HL-60/S4 (cell line): ENCODE measurements around the gene PPP2R2D.

Experiments
- in situ Hi-C: fragments of 300-500 bp; cut with MboI; formaldehyde crosslinking; loops from 2 replicates; pipeline ENCODE4 v1.14.3; 2022; ENCODE audit warnings: low sequenced_read_pairs

Gene PPP2R2D

GRCh38 chr10:131900350-131901152 is at the start of gene PPP2R2D:
TSS of gene PPP2R2D (plus strand) at chr10:131901008. CDS start at chr10:131901149, 141 bp downstream.
- in situ Hi-C loops = no loop called here

DNA sequence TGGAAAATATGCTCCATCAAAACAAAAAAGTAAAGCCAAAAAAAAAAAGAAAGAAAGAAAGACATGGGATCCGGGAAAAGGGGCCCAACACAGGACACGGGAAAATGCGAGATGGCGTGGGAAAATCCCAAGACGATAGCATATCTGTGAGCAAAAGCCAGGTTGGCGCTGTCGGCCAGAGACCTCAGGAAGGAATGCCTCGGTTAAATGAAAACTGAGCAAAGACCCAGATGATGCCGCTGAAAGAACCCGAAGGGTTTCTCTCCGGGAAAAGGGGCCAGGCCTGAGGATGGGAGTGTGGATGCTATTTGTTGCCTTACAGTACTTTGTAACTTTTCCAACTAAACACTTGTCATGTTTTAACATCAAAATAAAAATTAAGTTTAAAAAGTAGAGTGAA is 49.5 kb upstream of the PPP2R2D start:
- in situ Hi-C loops = no loop called here

DNA sequence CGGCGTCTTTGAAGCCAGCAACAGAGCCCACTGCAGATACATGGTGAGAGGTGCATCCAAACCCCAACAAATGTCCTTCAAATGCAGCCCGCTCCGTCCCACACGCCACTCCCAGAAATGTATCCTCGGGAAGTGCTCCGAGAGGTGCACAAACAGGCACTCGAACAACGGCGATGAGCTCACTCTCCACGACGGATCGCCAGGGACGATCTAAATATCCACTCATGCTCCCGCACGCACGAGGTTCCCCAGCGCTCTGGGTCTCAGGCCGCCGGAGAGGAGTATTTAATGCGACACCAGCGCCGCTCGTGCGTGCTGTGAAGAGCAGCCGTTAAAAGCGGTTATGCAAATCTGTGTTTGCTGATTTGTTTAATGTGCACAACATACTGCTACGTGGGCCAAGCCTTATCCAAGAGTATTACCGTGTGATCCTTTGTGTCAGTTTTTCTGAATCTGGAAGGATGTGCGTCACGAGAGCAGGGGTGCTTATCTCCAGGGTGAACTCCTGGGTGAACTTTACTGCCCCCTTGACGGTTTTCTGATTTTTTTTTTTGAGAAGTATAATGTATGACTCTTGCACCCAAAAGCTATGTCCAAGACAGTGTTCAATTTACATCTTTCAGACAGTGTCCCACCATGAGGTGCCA is 48.5 kb upstream of the PPP2R2D start:
- in situ Hi-C loops = no loop called here

DNA sequence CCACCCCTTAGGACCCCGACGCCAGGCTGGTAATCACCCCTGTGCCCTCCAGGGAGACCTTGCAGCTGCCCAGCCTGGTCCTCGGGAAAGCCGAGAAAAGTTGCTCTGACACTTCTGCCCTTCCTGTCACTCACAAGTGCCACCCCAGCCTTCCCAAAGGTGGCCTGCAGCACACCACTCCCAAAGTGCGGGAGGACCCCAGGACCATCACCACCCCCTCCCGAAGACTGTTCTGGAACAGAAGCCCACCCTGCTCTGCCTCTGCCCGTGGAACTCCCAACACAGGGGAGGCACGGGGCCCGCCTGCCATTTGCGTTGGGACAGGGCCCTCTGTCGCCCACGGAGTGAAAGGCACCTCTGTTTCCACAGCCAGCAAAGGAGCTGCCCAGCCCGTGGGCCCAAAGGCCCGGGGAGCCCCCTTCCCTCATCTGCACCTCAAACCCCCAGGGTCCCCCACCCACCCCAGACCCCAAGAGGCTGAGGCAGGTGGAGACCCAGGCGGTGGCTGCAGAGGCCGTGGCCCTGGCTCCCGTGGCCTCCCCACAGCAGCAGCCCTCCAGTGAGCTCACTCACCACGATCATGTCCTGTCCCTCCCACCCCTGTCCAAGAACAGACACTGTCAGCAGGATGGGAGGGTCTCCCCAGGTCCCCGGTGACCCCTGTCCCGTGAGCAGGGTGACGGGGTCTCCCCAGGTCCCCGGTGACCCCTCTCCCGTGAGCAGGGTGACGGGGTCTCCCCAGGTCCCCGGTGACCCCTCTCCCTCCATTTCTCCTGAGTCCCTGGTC is 47.8 kb upstream of the PPP2R2D start:
- in situ Hi-C loops = no loop called here

GRCh38 chr10:131853610-131853964 is 47.2 kb upstream of the PPP2R2D start:
- in situ Hi-C loops = no loop called here

GRCh38 chr10:131854579-131855335 is 46.1 kb upstream of the PPP2R2D start:
- in situ Hi-C loops = no loop called here

GRCh38 chr10:131855461-131856401 is 45.1 kb upstream of the PPP2R2D start:
- in situ Hi-C loops = no loop called here

DNA sequence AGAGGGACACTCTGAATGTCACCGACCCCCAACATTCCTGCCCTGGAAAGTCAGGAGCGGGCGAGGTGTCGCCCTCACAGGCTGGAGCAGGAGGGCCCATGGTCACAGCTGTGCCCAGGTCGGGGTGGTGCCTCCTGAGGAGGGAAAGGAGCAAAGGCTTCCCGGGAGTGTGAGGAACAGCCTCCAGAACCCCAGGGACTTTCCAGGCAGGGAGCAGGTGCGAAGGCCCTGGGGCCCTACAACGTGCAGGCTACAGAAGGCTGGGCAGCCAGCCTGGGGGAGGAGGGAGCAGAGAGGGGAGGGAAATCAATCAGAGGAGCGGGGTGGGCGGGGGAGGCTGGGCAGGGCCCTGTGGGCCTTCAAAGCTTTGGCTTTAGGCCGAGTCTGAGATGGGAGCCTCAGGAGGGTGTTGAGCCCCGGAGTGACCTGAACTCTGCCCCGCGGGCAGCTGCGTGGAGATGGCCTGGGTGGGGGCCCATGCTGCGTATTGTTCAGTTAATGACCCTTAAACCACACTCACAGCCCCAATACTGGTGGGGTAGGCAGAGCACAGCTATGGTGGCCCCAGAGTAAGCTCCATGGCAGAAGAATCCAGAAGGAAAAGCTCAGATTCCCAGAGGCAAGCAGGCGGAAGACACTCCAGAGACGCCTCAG is 44.2 kb upstream of the PPP2R2D start:
- in situ Hi-C loops = no loop called here

- in situ Hi-C loops = no loop called here
Measured at GRCh38 chr10:131857156-131858117, 43.4 kb upstream of the PPP2R2D start.

- in situ Hi-C loops = no loop called here
Measured at GRCh38 chr10:131858118-131858515, 42.7 kb upstream of the PPP2R2D start.

DNA sequence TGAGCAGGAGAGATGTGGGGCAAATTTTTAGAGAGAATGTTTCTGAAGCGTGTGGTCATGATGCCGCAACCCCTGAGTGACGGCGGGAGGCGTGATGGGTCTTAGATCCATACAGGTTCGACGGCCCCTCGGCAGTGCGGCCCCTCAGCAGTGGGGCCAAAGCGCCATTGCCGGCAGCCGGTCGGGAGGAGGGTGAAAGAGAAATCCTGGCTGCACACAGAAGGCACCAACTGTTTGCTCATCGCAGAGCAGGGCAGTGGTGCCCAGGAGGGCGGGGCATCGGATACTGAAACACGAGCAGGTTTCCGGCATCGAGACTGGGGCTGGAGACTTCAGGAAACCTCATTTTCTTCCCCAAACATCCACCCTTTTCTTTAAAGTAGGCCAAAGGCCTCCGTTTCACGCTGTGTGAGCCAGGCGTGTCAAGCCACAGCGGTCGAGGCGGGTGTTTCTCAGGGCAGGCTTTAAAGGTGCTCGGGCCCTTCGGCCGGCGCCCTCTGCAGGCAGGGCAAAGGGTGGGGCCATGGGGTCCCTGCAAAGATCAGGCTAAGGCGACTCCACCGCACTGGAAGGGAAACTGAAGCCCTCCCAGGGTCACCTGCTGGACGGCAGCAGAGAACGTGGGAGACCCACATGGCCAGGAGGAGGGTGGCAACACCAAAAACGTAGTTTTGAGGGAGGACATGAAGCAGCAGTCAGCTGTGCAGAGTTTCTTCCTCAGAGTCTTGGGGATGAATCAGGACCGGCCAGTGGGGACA is 42.0 kb upstream of the PPP2R2D start:
- in situ Hi-C loops = no loop called here

DNA sequence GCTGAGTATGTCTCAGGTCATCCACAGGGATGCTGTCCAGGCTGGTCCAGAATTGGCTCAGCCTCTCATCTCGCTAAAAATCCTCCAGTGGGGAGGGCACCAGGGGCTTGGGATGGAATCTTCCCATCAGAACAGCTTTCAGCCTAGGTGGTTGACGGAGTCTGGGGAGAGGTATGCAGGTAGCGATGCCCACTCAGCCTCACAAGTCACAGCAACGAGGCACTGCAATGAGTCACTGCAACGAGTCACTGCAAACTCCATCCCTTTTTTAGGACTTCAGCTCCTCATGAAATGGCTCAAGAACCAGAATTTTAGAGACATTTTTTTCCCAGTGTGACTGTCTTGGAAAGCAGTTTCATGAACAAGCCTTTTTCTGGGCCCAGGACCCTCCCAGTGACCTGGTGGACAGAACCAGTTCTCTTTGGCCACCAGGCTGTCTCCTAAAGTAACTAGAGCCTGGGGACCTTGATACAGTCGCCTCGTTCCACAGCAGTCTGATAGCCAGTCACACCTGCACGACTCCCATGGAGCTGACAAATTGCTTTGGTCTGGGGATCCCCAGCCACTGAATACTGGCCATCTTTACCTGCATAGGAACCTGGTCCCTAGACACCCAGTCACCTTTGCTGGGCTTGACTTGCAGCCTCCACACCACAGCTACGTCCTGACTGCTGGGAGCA is 41.3 kb upstream of the PPP2R2D start:
- in situ Hi-C loops = no loop called here

DNA sequence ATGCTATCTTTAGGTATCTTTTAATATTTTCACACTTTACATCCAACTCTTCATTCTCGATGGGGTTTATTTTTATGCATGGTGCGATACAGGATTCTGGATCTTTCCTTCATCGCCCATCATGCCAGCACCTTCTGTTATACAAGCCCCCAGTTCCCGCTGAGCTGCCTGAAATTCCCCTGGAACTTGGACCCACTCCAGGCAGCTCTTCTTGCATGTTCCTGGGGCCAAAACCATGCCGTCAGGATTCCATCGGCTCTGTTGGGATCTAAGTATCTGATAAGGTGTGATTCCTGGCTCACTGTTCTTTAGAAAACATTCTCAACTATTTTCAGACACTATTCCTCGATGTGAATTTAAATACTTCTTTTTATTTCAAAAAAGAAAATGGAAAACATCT is 40.5 kb upstream of the PPP2R2D start:
- in situ Hi-C loops = no loop called here

GRCh38 chr10:131860806-131861440 is 39.9 kb upstream of the PPP2R2D start:
- in situ Hi-C loops = no loop called here

DNA sequence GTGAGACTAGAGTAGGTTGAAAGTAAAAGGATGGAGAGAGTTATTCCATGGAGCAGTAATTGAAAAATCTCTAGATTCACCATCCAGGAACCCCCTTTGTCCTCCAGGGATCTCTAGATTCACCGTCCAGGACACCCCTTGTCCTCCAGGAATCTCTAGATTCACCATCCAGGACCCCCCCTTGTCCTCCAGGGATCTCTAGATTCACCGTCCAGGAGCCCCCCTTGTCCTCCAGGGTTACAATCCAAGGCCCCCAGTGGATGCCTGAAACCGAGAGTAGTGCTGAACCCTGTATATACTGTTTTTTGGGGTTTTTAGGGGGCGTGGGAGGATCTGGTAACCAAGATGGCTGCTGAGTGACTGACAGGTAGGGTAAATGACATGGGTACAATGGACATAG is 38.3 kb upstream of the PPP2R2D start:
- in situ Hi-C loops = no loop called here

GRCh38 chr10:131865223-131865917 is 35.4 kb upstream of the PPP2R2D start:
- in situ Hi-C loops = no loop called here
